SK-N-SH (cell line): ENCODE data around the gene DEXI. TPM values are rescaled to one million over a fixed set of nuclear protein-coding genes. Genes with fewer than 3 reads are reported as not detected.
A peak's percentile ranks its signal among the peaks of the same experiment; 100 is the strongest.

ENCODE experiments used
- CTCF ChIA-PET: fragments of 300-600, 350-600 bp; formaldehyde crosslinking; extraction: SDS; loops from one replicate; lab custom pipeline; 2021; lab: Yijun Ruan, JAX
- POLR2A ChIA-PET: fragments of 350-600 bp; sonication (Branson Sonifier 250); formaldehyde crosslinking; extraction: SDS; loops from one replicate; lab custom pipeline; 2020; ENCODE audit warnings: antibody characterized with exemption, inconsistent platforms; lab: Yijun Ruan, JAX
- DNase-seq: peaks from one replicate; pipeline ENCODE4 v3.0.0; 2012
- H2AFZ ChIP-seq: fragments of 200-600 bp; sonication (generic); 2 replicates; pipeline ENCODE4 v1.8.1; 2016; ENCODE audit warnings: antibody characterized with exemption, mild to moderate bottlenecking, low read depth
- H3F3A ChIP-seq: fragments of 200-600 bp; sonication (generic); replicated peaks from 2 replicates; pipeline ENCODE3; 2016; ENCODE audit warnings: antibody characterized with exemption, mild to moderate bottlenecking; ENCODE audit not compliant: insufficient read depth
- H3K27ac ChIP-seq, 2 experiments: fragments of 200-500 bp in 1 of 2; fragments of 200-600 bp in 1 of 2; sonication (Bioruptor generic) in 1 of 2; sonication (generic), shearing (Covaris generic) in 1 of 2; 2 replicates each; pipeline versions ENCODE4 v1.5.1 to v1.6.1; 2014 to 2016; ENCODE audit warnings: low read depth in 2 of 2, inconsistent platforms in 1 of 2, low read length in 1 of 2, mild to moderate bottlenecking in 1 of 2, mixed read lengths in 1 of 2
- H3K27me3 ChIP-seq: fragments of 200-600 bp; sonication (generic), shearing (Covaris generic); 2 replicates; pipeline ENCODE4 v1.6.1; 2016; ENCODE audit warnings: mixed run types; ENCODE audit not compliant: insufficient read depth
- H3K36me3 ChIP-seq, 2 experiments: fragments of 200-500 bp in 1 of 2; fragments of 200-600 bp in 1 of 2; sonication (Bioruptor generic) in 1 of 2; sonication (generic) in 1 of 2; replicated peaks in 1 of 2; 2 replicates each; pipeline versions ENCODE3 to v1.5.1; 2014 to 2016; ENCODE audit warnings: low read length in 1 of 2, mild to moderate bottlenecking in 1 of 2; ENCODE audit not compliant: insufficient read depth in 2 of 2, control insufficient read depth in 1 of 2
- H3K4me1 ChIP-seq, 2 experiments: fragments of 200-500 bp in 1 of 2; fragments of 200-600 bp in 1 of 2; sonication (Bioruptor generic) in 1 of 2; sonication (generic), shearing (Covaris generic) in 1 of 2; 2 replicates each; pipeline versions ENCODE4 v1.5.1 to v1.6.1; 2014 to 2016; ENCODE audit warnings: low read depth in 1 of 2, low read length in 1 of 2, mixed run types in 1 of 2; ENCODE audit not compliant: insufficient read depth in 2 of 2, control insufficient read depth in 1 of 2
- H3K4me2 ChIP-seq: fragments of 200-600 bp; sonication (generic), shearing (Covaris generic); 2 replicates; pipeline ENCODE4 v1.6.1; 2017; ENCODE audit warnings: mixed run types
- H3K4me3 ChIP-seq, 2 experiments: fragments of 200-500 bp in 1 of 2; fragments of 200-600 bp in 1 of 2; sonication (Bioruptor generic) in 1 of 2; sonication (generic), shearing (Covaris generic) in 1 of 2; 2 replicates each; pipeline versions ENCODE4 v1.5.1 to v1.8.1; 2014 to 2016; ENCODE audit warnings: low read depth in 2 of 2, inconsistent platforms in 1 of 2, low read length in 1 of 2, mild to moderate bottlenecking in 1 of 2, mixed read lengths in 1 of 2, moderate library complexity in 1 of 2
- H3K79me2 ChIP-seq: fragments of 200-600 bp; sonication (generic); 2 replicates; pipeline ENCODE4 v1.8.1; 2017; ENCODE audit warnings: mild to moderate bottlenecking; ENCODE audit not compliant: insufficient read depth
- H3K9ac ChIP-seq: fragments of 200-600 bp; sonication (generic); 2 replicates; pipeline ENCODE4 v1.6.1; 2017; ENCODE audit warnings: mixed run types
- H3K9me2 ChIP-seq: fragments of 200-600 bp; sonication (generic); 2 replicates; pipeline ENCODE4 v1.6.1; 2017; ENCODE audit warnings: mixed run types
- H3K9me3 ChIP-seq: fragments of 200-600 bp; sonication (generic); 2 replicates; pipeline ENCODE4 v1.6.1; 2017; ENCODE audit warnings: mixed run types, mild to moderate bottlenecking, moderate library complexity
- H4K20me1 ChIP-seq: fragments of 200-600 bp; sonication (generic); 2 replicates; pipeline ENCODE4 v1.6.1; 2017; ENCODE audit warnings: mild to moderate bottlenecking, mixed run types; ENCODE audit not compliant: insufficient read depth
- GATA2 ChIP-seq: sonication (generic); formaldehyde crosslinking; IDR thresholded peaks from 2 replicates; pipeline ENCODE4 v1.5.0; 2020; ENCODE audit warnings: mild to moderate bottlenecking, missing genetic modification reagents
- MXI1 ChIP-seq: IDR thresholded peaks from 2 replicates; pipeline ENCODE4 v1.6.1; 2012; ENCODE audit warnings: mild to moderate bottlenecking, low read depth, low read length, improper control_type of control experiment
- USF1 ChIP-seq: IDR thresholded peaks from 2 replicates; pipeline ENCODE4 v1.4.0; 2012; ENCODE audit warnings: low read depth, borderline replicate concordance
- WGBS: methylation state at CpG from one replicate; pipeline ENCODE4 v1.1.6; 2017; ENCODE audit warnings: low lambda C conversion rate; 5-methylcytosine and 5-hydroxymethylcytosine counted together
- polyA plus RNA-seq, 3 experiments: library from polyadenylated mRNA; depleted of rRNA; stranded (reverse); fragments of >200 nt; gene quantifications; 2 replicates each; pipeline ENCODE4 v1.2.3, GENCODE V29; 2012

Gene DEXI
- polyA plus RNA-seq, 1 of the 3 experiments (the other 2 are of a cell fraction), result 55.5 TPM

- TF ChIP-seq GATA2 (CRISPR knock-in tag) (no peak), USF1 (no peak), MXI1 (no peak)
- Histone ChIP-seq H3K79me2 (no peaks in the 10 kb centered on the region), H3F3A (no peaks in the 10 kb centered on the region), H4K20me1 (no peaks in the 10 kb centered on the region), H2AFZ (no peak overlapping the region), H3K9me2 (no peaks in the 10 kb centered on the region), H3K4me1 (peaks cover 0 to 6% of the 10 kb centered on the region in 2 experiments; a peak in 2 of 4 replicates), H3K9me3 (no peaks in the 10 kb centered on the region), H3K4me3 (0 out of 4 replicates have a peak overlapping the region, but pooled peaks of 1 of the 2 experiments have one; percentile 64), H3K27me3 (peaks cover 22% of the 10 kb centered on the region), H3K9ac (no peak overlapping the region), H3K4me2 (peak overlapping the region; percentile 90), H3K36me3 (no peaks in the 10 kb centered on the region), H3K27ac (no peak overlapping the region)
- ChIA-PET CTCF (no interaction called here), POLR2A (no interaction called here)
- no peak for DNase-seq
- whole genome bisulfite sequencing, result 54% methylated on average over 19 of the region's 21 CpGs
Observed at GRCh38 chr16:10879681-10880589, 62.3 kb downstream of the DEXI start.

Other genes with a start within 250 kb of the DEXI start
- gene TEKT5, start 247.5 kb downstream of the DEXI start, polyA plus RNA-seq (2012; rRNA removed), result not detected in 2 replicates
- 40.7 and 49.8 TPM in 2 replicates for gene NUBP1, start 198.6 kb downstream of the DEXI start, polyA plus RNA-seq (2012; rRNA removed)
- gene TVP23A, start 123.7 kb downstream of the DEXI start, polyA plus RNA-seq (2012; rRNA removed), result 0.24 and 0.35 TPM in 2 replicates
- gene CIITA, start 65.3 kb downstream of the DEXI start, polyA plus RNA-seq (2012; rRNA removed), result 0.15 and 0.23 TPM in 2 replicates
- 9.2 and 13.7 TPM in 2 replicates for gene CLEC16A, start 2.1 kb upstream of the DEXI start, polyA plus RNA-seq (2012; rRNA removed)